ENCODE results near the gene DDIAS. TPM values are rescaled to one million over a fixed set of nuclear protein-coding genes. Genes with fewer than 3 reads are reported as not detected.
"Not testable (repeated sequence)": the region's sequence is repeated elsewhere in the genome, so short reads cannot be mapped to it uniquely, and the experiment has no call there.

DDIAS gene
- polyA plus RNA-seq, 1 donor from 2014 or later: 0.26 TPM

GRCh38 chr11:82955736-82956453, 54.4 kb downstream of the DDIAS start:
- H3K9me3 ChIP-seq (ENCODE audit: low read length); H3K9ac ChIP-seq (ENCODE audit: low read length); H3K4me3 ChIP-seq (ENCODE audit: low read length); H3K27ac ChIP-seq (ENCODE audit: low read length); H3K4me2 ChIP-seq (ENCODE audit: low read length); H3F3A ChIP-seq (ENCODE audit: insufficient read depth, low read length, poor library complexity, severe bottlenecking); H3K36me3 ChIP-seq (ENCODE audit: insufficient read depth, low read length); H2AFZ ChIP-seq (ENCODE audit: low read depth, low read length); H3K9me2 ChIP-seq (ENCODE audit: insufficient read depth, low read length); H3K27me3 ChIP-seq (ENCODE audit: insufficient read depth, low read depth, low read length); H3K79me2 ChIP-seq (replicated peaks; ENCODE audit: insufficient read depth, low read length); H4K20me1 ChIP-seq (ENCODE audit: insufficient read depth): not testable (repeated sequence)

- Histone ChIP-seq H3K79me2 (replicated peaks; ENCODE audit: insufficient read depth, low read length) (no peaks in the 10 kb centered on the region), H3K4me3 (ENCODE audit: low read length) (no peak overlapping the region), H3F3A (ENCODE audit: insufficient read depth, low read length, poor library complexity, severe bottlenecking) (no peaks in the 10 kb centered on the region), H3K27ac (ENCODE audit: low read length) (no peak overlapping the region), H2AFZ (ENCODE audit: low read depth, low read length) (no peak overlapping the region), H3K4me2 (ENCODE audit: low read length) (no peak overlapping the region), H3K36me3 (ENCODE audit: insufficient read depth, low read length) (no peaks in the 10 kb centered on the region), H4K20me1 (ENCODE audit: insufficient read depth) (no peaks in the 10 kb centered on the region), H3K27me3 (ENCODE audit: insufficient read depth, low read depth, low read length) (no peaks in the 10 kb centered on the region), H3K9ac (ENCODE audit: low read length) (no peak overlapping the region), H3K9me2 (ENCODE audit: insufficient read depth, low read length) (no peaks in the 10 kb centered on the region), H3K9me3 (ENCODE audit: low read length) (no peaks in the 10 kb centered on the region)
- TF ChIP-seq EZH2 (IDR thresholded peaks at IDR 0.05; ENCODE audit: borderline replicate concordance, insufficient read depth, low read length, poor library complexity, severe bottlenecking) (no peak), SMC3 (conservative IDR thresholded peaks at IDR 0.05; ENCODE audit: poor library complexity) (no peak), MXI1 (conservative IDR thresholded peaks at IDR 0.05; ENCODE audit: poor library complexity, severe bottlenecking) (no peak), POLR2AphosphoS5 (IDR thresholded peaks at IDR 0.05) (no peak), CTCF (IDR thresholded peaks at IDR 0.05; ENCODE audit: poor library complexity, severe bottlenecking) (no peak), EP300 (conservative IDR thresholded peaks at IDR 0.05; ENCODE audit: poor library complexity, severe bottlenecking) (no peak), RAD21 (conservative IDR thresholded peaks at IDR 0.05) (no peak)
Observed at GRCh38 chr11:82959987-82960778, 58.6 kb downstream of the DDIAS start.

GRCh38 chr11:82960779-82961143, 59.2 kb downstream of the DDIAS start:
- Histone ChIP-seq H3K4me3 (ENCODE audit: low read length) (no peak overlapping the region), H3K9me2 (ENCODE audit: insufficient read depth, low read length) (no peaks in the 10 kb centered on the region), H3K36me3 (ENCODE audit: insufficient read depth, low read length) (no peaks in the 10 kb centered on the region), H3K27me3 (ENCODE audit: insufficient read depth, low read depth, low read length) (no peaks in the 10 kb centered on the region), H4K20me1 (ENCODE audit: insufficient read depth) (no peaks in the 10 kb centered on the region), H3K79me2 (replicated peaks; ENCODE audit: insufficient read depth, low read length) (no peaks in the 10 kb centered on the region), H2AFZ (ENCODE audit: low read depth, low read length) (no peak overlapping the region), H3F3A (ENCODE audit: insufficient read depth, low read length, poor library complexity, severe bottlenecking) (no peaks in the 10 kb centered on the region), H3K4me2 (ENCODE audit: low read length) (no peak overlapping the region), H3K27ac (ENCODE audit: low read length) (no peak overlapping the region), H3K9me3 (ENCODE audit: low read length) (no peaks in the 10 kb centered on the region), H3K9ac (ENCODE audit: low read length) (no peak overlapping the region)
- TF ChIP-seq SMC3 (conservative IDR thresholded peaks at IDR 0.05; ENCODE audit: poor library complexity): no peak
- TF ChIP-seq EZH2 (IDR thresholded peaks at IDR 0.05; ENCODE audit: borderline replicate concordance, insufficient read depth, low read length, poor library complexity, severe bottlenecking): no peak
- no peak for TF ChIP-seq REST (IDR thresholded peaks at IDR 0.05; ENCODE audit: borderline replicate concordance)
- no peak for TF ChIP-seq TAF1 (IDR thresholded peaks at IDR 0.05; ENCODE audit: low read depth)
- TF ChIP-seq EP300 (conservative IDR thresholded peaks at IDR 0.05; ENCODE audit: poor library complexity, severe bottlenecking): no peak
- no peak for TF ChIP-seq CTCF (IDR thresholded peaks at IDR 0.05; ENCODE audit: poor library complexity, severe bottlenecking)
- TF ChIP-seq RAD21 (conservative IDR thresholded peaks at IDR 0.05): no peak

- not testable (repeated sequence) for H3K27me3 ChIP-seq (ENCODE audit: insufficient read depth, low read depth, low read length); H3K79me2 ChIP-seq (replicated peaks; ENCODE audit: insufficient read depth, low read length); H3F3A ChIP-seq (ENCODE audit: insufficient read depth, low read length, poor library complexity, severe bottlenecking); H3K36me3 ChIP-seq (ENCODE audit: insufficient read depth, low read length); H2AFZ ChIP-seq (ENCODE audit: low read depth, low read length); H3K9me3 ChIP-seq (ENCODE audit: low read length); H3K4me2 ChIP-seq (ENCODE audit: low read length); H3K9ac ChIP-seq (ENCODE audit: low read length); H3K9me2 ChIP-seq (ENCODE audit: insufficient read depth, low read length); H3K4me3 ChIP-seq (ENCODE audit: low read length); H3K27ac ChIP-seq (ENCODE audit: low read length); H4K20me1 ChIP-seq (ENCODE audit: insufficient read depth)
Observed at GRCh38 chr11:82962021-82962420, 60.5 kb downstream of the DDIAS start.

All from neural cell (in vitro differentiated cells).